NCI-H446 (cell line): ENCODE results near the gene PLXNB2.

Experiments used
- DNase-seq, 2 experiments: peaks; one replicate each; lab custom pipeline; 2025; lab: John Stamatoyannopoulos, UW

Gene PLXNB2

GRCh38 chr22:50310031-50310722, 2.7 kb upstream of the PLXNB2 start:
- no peak for DNase-seq

GRCh38 chr22:50309601-50309991, 2.1 kb upstream of the PLXNB2 start:
- DNase-seq, result no peak

- DNase-seq, result no peak
These were observed 1.6 kb upstream of the PLXNB2 start for GRCh38 chr22:50308986-50309600.

GRCh38 chr22:50308597-50308935, 1.1 kb upstream of the PLXNB2 start:
- no peak for DNase-seq

GRCh38 chr22:50307890-50308596, 597 bp upstream of the PLXNB2 start:
- DNase-seq, result no peak

GRCh38 chr22:50305923-50306566, 1.4 kb downstream of the PLXNB2 start:
- DNase-seq, result peak; percentile 80 to 95

GRCh38 chr22:50305393-50305922, 2.0 kb downstream of the PLXNB2 start:
- peak; percentile 48 to 57 for DNase-seq

- peak; percentile 85 to 94 for DNase-seq
These were observed 2.7 kb downstream of the PLXNB2 start for GRCh38 chr22:50304528-50305392.

GRCh38 chr22:50303848-50304527, 3.5 kb downstream of the PLXNB2 start:
- peak; percentile 3 to 24 for DNase-seq

- DNase-seq, result no peak
These were observed 4.0 kb downstream of the PLXNB2 start for GRCh38 chr22:50303515-50303847.

- DNase-seq, result no peak
These were observed 4.9 kb downstream of the PLXNB2 start for GRCh38 chr22:50302564-50302963.

GRCh38 chr22:50302041-50302541, 5.4 kb downstream of the PLXNB2 start:
- DNase-seq, result peak in 1 of 2 experiments; percentile 9

- DNase-seq, result no peak
These were observed 5.9 kb downstream of the PLXNB2 start for GRCh38 chr22:50301581-50301991.

GRCh38 chr22:50300620-50301257, 6.7 kb downstream of the PLXNB2 start:
- DNase-seq, result no peak

GRCh38 chr22:50299785-50300619, 7.4 kb downstream of the PLXNB2 start:
- DNase-seq, result no peak

- DNase-seq, result no peak
These were observed 8.3 kb downstream of the PLXNB2 start for GRCh38 chr22:50298937-50299784.

GRCh38 chr22:50298266-50298637, 9.2 kb downstream of the PLXNB2 start:
- DNase-seq, result no peak

- DNase-seq, result no peak
These were observed 9.8 kb downstream of the PLXNB2 start for GRCh38 chr22:50297510-50298265.
